HEK293 (cell line): ENCODE measurements around the gene TPM2.

ENCODE experiments used
- FEZF1 ChIP-seq: fragments of 450-650 bp; formaldehyde crosslinking; IDR thresholded peaks from 2 replicates; pipeline ENCODE4 v1.5.1; 2016; ENCODE audit warnings: missing biosample characterization, missing genetic modification characterization
- GLIS1 ChIP-seq: fragments of 450-650 bp; formaldehyde crosslinking; IDR thresholded peaks from 2 replicates; pipeline ENCODE4 v1.5.1; 2016; ENCODE audit warnings: missing biosample characterization, missing genetic modification characterization
- HOXC10 ChIP-seq: sonication (generic); formaldehyde crosslinking; IDR thresholded peaks from 2 replicates; pipeline ENCODE4 v1.8.1; 2023; ENCODE audit warnings: mild to moderate bottlenecking, missing genetic modification reagents
- HOXD13 ChIP-seq: sonication (generic); formaldehyde crosslinking; IDR thresholded peaks from 2 replicates; pipeline ENCODE4 v1.8.0; 2022; ENCODE audit warnings: missing genetic modification reagents, borderline replicate concordance
- KLF10 ChIP-seq: fragments of 450-650 bp; IDR thresholded peaks from 2 replicates; pipeline ENCODE4 v1.5.1; 2018; ENCODE audit warnings: missing biosample characterization, mild to moderate bottlenecking, missing genetic modification characterization
- KLF17 ChIP-seq: fragments of 450-650 bp; formaldehyde crosslinking; IDR thresholded peaks from 2 replicates; pipeline ENCODE4 v1.5.1; 2016; ENCODE audit warnings: missing biosample characterization, missing genetic modification characterization
- PATZ1 ChIP-seq: fragments of 450-650 bp; formaldehyde crosslinking; IDR thresholded peaks from 2 replicates; pipeline ENCODE4 v1.5.1; 2016; ENCODE audit warnings: missing biosample characterization, missing genetic modification characterization
- SCRT1 ChIP-seq: fragments of 450-650 bp; formaldehyde crosslinking; IDR thresholded peaks from 2 replicates; pipeline ENCODE4 v1.5.1; 2016; ENCODE audit warnings: missing biosample characterization, missing genetic modification characterization, borderline replicate concordance
- TSHZ1 ChIP-seq: fragments of 450-650 bp; formaldehyde crosslinking; IDR thresholded peaks from 2 replicates; pipeline ENCODE4 v1.5.1; 2016; ENCODE audit warnings: missing biosample characterization, missing genetic modification characterization, borderline replicate concordance
- YY1 ChIP-seq: fragments of 450-650 bp; formaldehyde crosslinking; IDR thresholded peaks from 2 replicates; pipeline ENCODE4 v1.5.1; 2018; ENCODE audit warnings: missing biosample characterization, missing genetic modification characterization
- ZBTB20 ChIP-seq: fragments of 450-650 bp; formaldehyde crosslinking; IDR thresholded peaks from 2 replicates; pipeline ENCODE4 v1.5.1; 2016; ENCODE audit warnings: missing biosample characterization, missing genetic modification characterization
- ZBTB48 ChIP-seq: fragments of 450-650 bp; formaldehyde crosslinking; IDR thresholded peaks from 2 replicates; pipeline ENCODE4 v1.5.1; 2016; ENCODE audit warnings: missing biosample characterization, missing genetic modification characterization
- ZBTB7A ChIP-seq: fragments of 450-650 bp; formaldehyde crosslinking; IDR thresholded peaks from 2 replicates; pipeline ENCODE4 v1.5.1; 2016; ENCODE audit warnings: low read depth, missing biosample characterization, missing genetic modification characterization
- ZFP69B ChIP-seq: fragments of 450-650 bp; formaldehyde crosslinking; IDR thresholded peaks from 2 replicates; pipeline ENCODE4 v1.5.1; 2016; ENCODE audit warnings: missing biosample characterization, missing genetic modification characterization
- ZNF132 ChIP-seq: fragments of 450-650 bp; formaldehyde crosslinking; IDR thresholded peaks from 2 replicates; pipeline ENCODE4 v1.5.1; 2017; ENCODE audit warnings: missing biosample characterization, missing genetic modification characterization, borderline replicate concordance
- ZNF146 ChIP-seq: fragments of 450-650 bp; formaldehyde crosslinking; IDR thresholded peaks from 2 replicates; pipeline ENCODE4 v1.5.1; 2016; ENCODE audit warnings: missing biosample characterization, missing genetic modification characterization
- ZNF16 ChIP-seq: fragments of 450-650 bp; formaldehyde crosslinking; IDR thresholded peaks from 2 replicates; pipeline ENCODE4 v1.5.1; 2016; ENCODE audit warnings: low read depth, missing biosample characterization, missing genetic modification characterization
- ZNF221 ChIP-seq: fragments of 450-650 bp; formaldehyde crosslinking; IDR thresholded peaks from 2 replicates; pipeline ENCODE4 v1.5.1; 2017; ENCODE audit warnings: missing biosample characterization, missing genetic modification characterization, borderline replicate concordance
- ZNF311 ChIP-seq: fragments of 450-650 bp; formaldehyde crosslinking; IDR thresholded peaks from 2 replicates; pipeline ENCODE4 v1.5.1; 2017; ENCODE audit warnings: missing biosample characterization, missing genetic modification characterization, borderline replicate concordance
- ZNF394 ChIP-seq: fragments of 450-650 bp; formaldehyde crosslinking; IDR thresholded peaks from 2 replicates; pipeline ENCODE4 v1.5.1; 2016; ENCODE audit warnings: missing biosample characterization, missing genetic modification characterization, mild to moderate bottlenecking, moderate library complexity, borderline replicate concordance
- ZNF555 ChIP-seq: fragments of 450-650 bp; formaldehyde crosslinking; conservative IDR thresholded peaks from 2 replicates; pipeline ENCODE4 v1.5.1; 2017; ENCODE audit warnings: missing biosample characterization, mild to moderate bottlenecking, missing genetic modification characterization, inconsistent platforms
- ZNF571 ChIP-seq: fragments of 450-650 bp; formaldehyde crosslinking; IDR thresholded peaks from 2 replicates; pipeline ENCODE4 v1.5.0; 2017; ENCODE audit warnings: missing biosample characterization, missing genetic modification characterization
- ZNF600 ChIP-seq: fragments of 450-650 bp; formaldehyde crosslinking; IDR thresholded peaks from 2 replicates; pipeline ENCODE4 v1.5.1; 2016; ENCODE audit warnings: missing biosample characterization, missing genetic modification characterization
- ZNF610 ChIP-seq: fragments of 450-650 bp; formaldehyde crosslinking; IDR thresholded peaks from 2 replicates; pipeline ENCODE4 v1.5.1; 2016; ENCODE audit warnings: missing biosample characterization, missing genetic modification characterization, borderline replicate concordance
- ZNF623 ChIP-seq: fragments of 450-650 bp; formaldehyde crosslinking; IDR thresholded peaks from 2 replicates; pipeline ENCODE4 v1.5.1; 2016; ENCODE audit warnings: missing biosample characterization, missing genetic modification characterization
- ZNF624 ChIP-seq: fragments of 450-650 bp; formaldehyde crosslinking; IDR thresholded peaks from 2 replicates; pipeline ENCODE4 v1.5.1; 2017; ENCODE audit warnings: missing biosample characterization, missing genetic modification characterization
- ZNF629 ChIP-seq: fragments of 450-650 bp; formaldehyde crosslinking; IDR thresholded peaks from 2 replicates; pipeline ENCODE4 v1.5.1; 2017; ENCODE audit warnings: missing biosample characterization, missing genetic modification characterization
- ZNF701 ChIP-seq: fragments of 450-650 bp; formaldehyde crosslinking; IDR thresholded peaks from 2 replicates; pipeline ENCODE4 v1.5.1; 2016; ENCODE audit warnings: missing biosample characterization, missing genetic modification characterization
- ZNF768 ChIP-seq: fragments of 450-650 bp; formaldehyde crosslinking; IDR thresholded peaks from 2 replicates; pipeline ENCODE4 v1.5.1; 2018; ENCODE audit warnings: missing biosample characterization, mild to moderate bottlenecking, missing genetic modification characterization
- ZNF837 ChIP-seq: fragments of 450-650 bp; formaldehyde crosslinking; IDR thresholded peaks from 2 replicates; pipeline ENCODE4 v1.5.1; 2016; ENCODE audit warnings: missing biosample characterization, missing genetic modification characterization
- ZSCAN16 ChIP-seq: fragments of 450-650 bp; formaldehyde crosslinking; IDR thresholded peaks from 2 replicates; pipeline ENCODE4 v1.5.1; 2016; ENCODE audit warnings: missing biosample characterization, missing genetic modification characterization
- ZSCAN23 ChIP-seq: fragments of 450-650 bp; formaldehyde crosslinking; IDR thresholded peaks from 2 replicates; pipeline ENCODE4 v1.5.1; 2016; ENCODE audit warnings: missing biosample characterization, missing genetic modification characterization
- ZSCAN4 ChIP-seq: fragments of 450-650 bp; formaldehyde crosslinking; IDR thresholded peaks from 2 replicates; pipeline ENCODE4 v1.5.1; 2017; ENCODE audit warnings: missing biosample characterization, missing genetic modification characterization
- ZXDB ChIP-seq: fragments of 450-650 bp; formaldehyde crosslinking; IDR thresholded peaks from 2 replicates; pipeline ENCODE4 v1.5.1; 2016; ENCODE audit warnings: missing biosample characterization, missing genetic modification characterization

TPM2 gene

GRCh38 chr9:35657546-35658136 is 32.1 kb downstream of the TPM2 start, which contains the start of gene RMRP (continued):
- TF ChIP-seq PATZ1 (peak; percentile 98), ZNF768 (tag by site-specific recombination) (no peak), ZFP69B (tag by site-specific recombination) (peak; percentile 86), ZNF555 (tag by site-specific recombination) (no peak), ZNF624 (tag by site-specific recombination) (no peak), ZNF623 (tag by site-specific recombination) (0 out of 2 replicates have a peak, but pooled peaks have one; percentile 28), ZSCAN4 (tag by site-specific recombination) (no peak), ZNF132 (no peak), ZSCAN16 (tag by site-specific recombination) (0 out of 2 replicates have a peak, but pooled peaks have one; percentile 49), GLIS1 (tag by site-specific recombination) (peak; percentile 86), TSHZ1 (tag by site-specific recombination) (no peak), ZNF701 (0 out of 2 replicates have a peak, but pooled peaks have one; percentile 24), ZNF571 (no peak), ZNF629 (tag by site-specific recombination) (peak; percentile 94), ZNF146 (no peak), KLF10 (no peak; the same call in 1 of the 2 replicates), SCRT1 (peak; percentile 98), ZNF221 (tag by site-specific recombination) (no peak), ZXDB (tag by site-specific recombination) (peak; percentile 95), ZNF16 (tag by site-specific recombination) (0 out of 2 replicates have a peak, but pooled peaks have one; percentile 42), ZSCAN23 (tag by site-specific recombination) (peak; percentile 47; the same call in 1 of the 2 replicates), ZNF600 (tag by site-specific recombination) (peak; percentile 94), ZBTB7A (tag by site-specific recombination) (0 out of 2 replicates have a peak, but pooled peaks have one; percentile 67), ZBTB20 (tag by site-specific recombination) (peak; percentile 78), KLF17 (peak; percentile 93), HOXD13 (CRISPR knock-in tag) (no peak), ZNF311 (tag by site-specific recombination) (no peak), ZBTB48 (tag by site-specific recombination) (peak; percentile 69; the same call in 1 of the 2 replicates), FEZF1 (no peak; the same call in 1 of the 2 replicates), ZNF837 (no peak), ZNF610 (peak; percentile 89; the same call in 1 of the 2 replicates), YY1 (tag by site-specific recombination) (peak; percentile 42; the same call in 1 of the 2 replicates), HOXC10 (no peak), ZNF394 (tag by site-specific recombination) (peak; percentile 75; the same call in 1 of the 2 replicates)
